ENCODE data around the gene GPR137B. TPM values are rescaled to one million over a fixed set of nuclear protein-coding genes. Genes with fewer than 3 reads are reported as not detected.

Gene GPR137B
- total and polyA plus RNA-seq, 2 of the 8 experiments (the other 6 are each of a cell fraction or from before 2014, with no cell fraction given), result 6.9 to 7.7 TPM

DNA sequence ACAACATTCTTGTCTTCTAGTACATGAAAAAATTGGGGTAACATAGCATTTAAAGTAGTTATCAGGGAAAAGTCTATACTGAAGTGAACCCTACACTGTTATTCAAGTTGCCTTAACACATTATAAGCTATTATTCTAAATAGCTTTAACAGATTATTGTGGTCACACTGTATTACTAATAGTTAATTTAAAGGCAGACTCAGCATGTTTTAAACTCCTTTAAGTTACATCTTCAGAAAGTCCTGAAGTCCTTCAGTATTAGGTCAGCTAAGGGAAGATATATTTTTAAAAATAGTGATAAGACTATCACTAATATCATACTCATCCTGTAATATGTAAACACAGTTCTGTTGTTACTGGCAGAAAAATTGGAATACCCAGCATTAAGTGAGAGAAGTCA is 67.4 kb downstream of the GPR137B start (continued):
- TF ChIP-seq, protein P1, sequence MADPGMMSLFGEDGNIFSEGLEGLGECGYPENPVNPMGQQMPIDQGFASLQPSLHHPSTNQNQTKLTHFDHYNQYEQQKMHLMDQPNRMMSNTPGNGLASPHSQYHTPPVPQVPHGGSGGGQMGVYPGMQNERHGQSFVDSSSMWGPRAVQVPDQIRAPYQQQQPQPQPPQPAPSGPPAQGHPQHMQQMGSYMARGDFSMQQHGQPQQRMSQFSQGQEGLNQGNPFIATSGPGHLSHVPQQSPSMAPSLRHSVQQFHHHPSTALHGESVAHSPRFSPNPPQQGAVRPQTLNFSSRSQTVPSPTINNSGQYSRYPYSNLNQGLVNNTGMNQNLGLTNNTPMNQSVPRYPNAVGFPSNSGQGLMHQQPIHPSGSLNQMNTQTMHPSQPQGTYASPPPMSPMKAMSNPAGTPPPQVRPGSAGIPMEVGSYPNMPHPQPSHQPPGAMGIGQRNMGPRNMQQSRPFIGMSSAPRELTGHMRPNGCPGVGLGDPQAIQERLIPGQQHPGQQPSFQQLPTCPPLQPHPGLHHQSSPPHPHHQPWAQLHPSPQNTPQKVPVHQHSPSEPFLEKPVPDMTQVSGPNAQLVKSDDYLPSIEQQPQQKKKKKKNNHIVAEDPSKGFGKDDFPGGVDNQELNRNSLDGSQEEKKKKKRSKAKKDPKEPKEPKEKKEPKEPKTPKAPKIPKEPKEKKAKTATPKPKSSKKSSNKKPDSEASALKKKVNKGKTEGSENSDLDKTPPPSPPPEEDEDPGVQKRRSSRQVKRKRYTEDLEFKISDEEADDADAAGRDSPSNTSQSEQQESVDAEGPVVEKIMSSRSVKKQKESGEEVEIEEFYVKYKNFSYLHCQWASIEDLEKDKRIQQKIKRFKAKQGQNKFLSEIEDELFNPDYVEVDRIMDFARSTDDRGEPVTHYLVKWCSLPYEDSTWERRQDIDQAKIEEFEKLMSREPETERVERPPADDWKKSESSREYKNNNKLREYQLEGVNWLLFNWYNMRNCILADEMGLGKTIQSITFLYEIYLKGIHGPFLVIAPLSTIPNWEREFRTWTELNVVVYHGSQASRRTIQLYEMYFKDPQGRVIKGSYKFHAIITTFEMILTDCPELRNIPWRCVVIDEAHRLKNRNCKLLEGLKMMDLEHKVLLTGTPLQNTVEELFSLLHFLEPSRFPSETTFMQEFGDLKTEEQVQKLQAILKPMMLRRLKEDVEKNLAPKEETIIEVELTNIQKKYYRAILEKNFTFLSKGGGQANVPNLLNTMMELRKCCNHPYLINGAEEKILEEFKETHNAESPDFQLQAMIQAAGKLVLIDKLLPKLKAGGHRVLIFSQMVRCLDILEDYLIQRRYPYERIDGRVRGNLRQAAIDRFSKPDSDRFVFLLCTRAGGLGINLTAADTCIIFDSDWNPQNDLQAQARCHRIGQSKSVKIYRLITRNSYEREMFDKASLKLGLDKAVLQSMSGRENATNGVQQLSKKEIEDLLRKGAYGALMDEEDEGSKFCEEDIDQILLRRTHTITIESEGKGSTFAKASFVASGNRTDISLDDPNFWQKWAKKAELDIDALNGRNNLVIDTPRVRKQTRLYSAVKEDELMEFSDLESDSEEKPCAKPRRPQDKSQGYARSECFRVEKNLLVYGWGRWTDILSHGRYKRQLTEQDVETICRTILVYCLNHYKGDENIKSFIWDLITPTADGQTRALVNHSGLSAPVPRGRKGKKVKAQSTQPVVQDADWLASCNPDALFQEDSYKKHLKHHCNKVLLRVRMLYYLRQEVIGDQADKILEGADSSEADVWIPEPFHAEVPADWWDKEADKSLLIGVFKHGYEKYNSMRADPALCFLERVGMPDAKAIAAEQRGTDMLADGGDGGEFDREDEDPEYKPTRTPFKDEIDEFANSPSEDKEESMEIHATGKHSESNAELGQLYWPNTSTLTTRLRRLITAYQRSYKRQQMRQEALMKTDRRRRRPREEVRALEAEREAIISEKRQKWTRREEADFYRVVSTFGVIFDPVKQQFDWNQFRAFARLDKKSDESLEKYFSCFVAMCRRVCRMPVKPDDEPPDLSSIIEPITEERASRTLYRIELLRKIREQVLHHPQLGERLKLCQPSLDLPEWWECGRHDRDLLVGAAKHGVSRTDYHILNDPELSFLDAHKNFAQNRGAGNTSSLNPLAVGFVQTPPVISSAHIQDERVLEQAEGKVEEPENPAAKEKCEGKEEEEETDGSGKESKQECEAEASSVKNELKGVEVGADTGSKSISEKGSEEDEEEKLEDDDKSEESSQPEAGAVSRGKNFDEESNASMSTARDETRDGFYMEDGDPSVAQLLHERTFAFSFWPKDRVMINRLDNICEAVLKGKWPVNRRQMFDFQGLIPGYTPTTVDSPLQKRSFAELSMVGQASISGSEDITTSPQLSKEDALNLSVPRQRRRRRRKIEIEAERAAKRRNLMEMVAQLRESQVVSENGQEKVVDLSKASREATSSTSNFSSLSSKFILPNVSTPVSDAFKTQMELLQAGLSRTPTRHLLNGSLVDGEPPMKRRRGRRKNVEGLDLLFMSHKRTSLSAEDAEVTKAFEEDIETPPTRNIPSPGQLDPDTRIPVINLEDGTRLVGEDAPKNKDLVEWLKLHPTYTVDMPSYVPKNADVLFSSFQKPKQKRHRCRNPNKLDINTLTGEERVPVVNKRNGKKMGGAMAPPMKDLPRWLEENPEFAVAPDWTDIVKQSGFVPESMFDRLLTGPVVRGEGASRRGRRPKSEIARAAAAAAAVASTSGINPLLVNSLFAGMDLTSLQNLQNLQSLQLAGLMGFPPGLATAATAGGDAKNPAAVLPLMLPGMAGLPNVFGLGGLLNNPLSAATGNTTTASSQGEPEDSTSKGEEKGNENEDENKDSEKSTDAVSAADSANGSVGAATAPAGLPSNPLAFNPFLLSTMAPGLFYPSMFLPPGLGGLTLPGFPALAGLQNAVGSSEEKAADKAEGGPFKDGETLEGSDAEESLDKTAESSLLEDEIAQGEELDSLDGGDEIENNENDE (IDR thresholded peaks at IDR 0.05; ENCODE audit: insufficient replicate concordance, low read length), result no peak
- TF ChIP-seq POLR2AphosphoS5 (IDR thresholded peaks at IDR 0.05; ENCODE audit: low read depth, low read length) (no peak), ZNF274 (IDR thresholded peaks at IDR 0.05; ENCODE audit: borderline replicate concordance, extremely low read depth, low read length) (no peak), RFX5 (IDR thresholded peaks at IDR 0.05; ENCODE audit: borderline replicate concordance, low read depth, low read length) (no peak), GABPA (IDR thresholded peaks at IDR 0.05; ENCODE audit: borderline replicate concordance, insufficient read depth, low read length) (no peak), SP1 (IDR thresholded peaks at IDR 0.05; ENCODE audit: low read depth, low read length) (no peak)
